Activated naive CD8-positive, alpha-beta T cell treated with anti-CD3 and anti-CD28 coated beads, Interleukin-2, amount 50 U/mL, for 16 hours (primary cell): ENCODE measurements around the gene ARHGAP18.
A peak's percentile ranks its signal among the peaks of the same experiment; 100 is the strongest.

Source experiments
- DNase-seq: peaks from one replicate; pipeline ENCODE4 v3.0.0-alpha.2; 2020; ENCODE audit warnings: low read depth, low spot score

ARHGAP18 gene

GRCh38 chr6:129709769-129710449 lies at the start of gene ARHGAP18:
Gene ARHGAP18 (minus strand): TSS chr6:129710177. CDS start chr6:129710136, 41 bp downstream.
- peak; percentile 32 for DNase-seq

GRCh38 chr6:129755787-129756186 lies 45.8 kb upstream of the ARHGAP18 start:
- no peak for DNase-seq

- DNase-seq = no peak
These were observed 44.8 kb upstream of the ARHGAP18 start for GRCh38 chr6:129754750-129755149.

GRCh38 chr6:129753422-129753821 lies 43.4 kb upstream of the ARHGAP18 start:
- no peak for DNase-seq

- no peak for DNase-seq
These were observed 41.4 kb upstream of the ARHGAP18 start for GRCh38 chr6:129751384-129751783.

- DNase-seq = no peak
These were observed 40.4 kb upstream of the ARHGAP18 start for GRCh38 chr6:129750360-129750759.

GRCh38 chr6:129749749-129750120 lies 39.8 kb upstream of the ARHGAP18 start:
- no peak for DNase-seq

- DNase-seq = no peak
These were observed 39.1 kb upstream of the ARHGAP18 start for GRCh38 chr6:129748901-129749748.

- peak; percentile 14 for DNase-seq
These were observed 38.4 kb upstream of the ARHGAP18 start for GRCh38 chr6:129748212-129748900.

- no peak for DNase-seq
These were observed 37.7 kb upstream of the ARHGAP18 start for GRCh38 chr6:129747588-129748112.

- DNase-seq = no peak
These were observed 34.9 kb upstream of the ARHGAP18 start for GRCh38 chr6:129744880-129745237.

GRCh38 chr6:129744201-129744879 lies 34.4 kb upstream of the ARHGAP18 start:
- no peak for DNase-seq

GRCh38 chr6:129740013-129740412 lies 30.0 kb upstream of the ARHGAP18 start:
- DNase-seq = no peak

GRCh38 chr6:129736105-129736504 lies 26.1 kb upstream of the ARHGAP18 start:
- no peak for DNase-seq

GRCh38 chr6:129733290-129733689 lies 23.3 kb upstream of the ARHGAP18 start:
- no peak for DNase-seq

GRCh38 chr6:129732542-129732941 lies 22.6 kb upstream of the ARHGAP18 start:
- DNase-seq = no peak

- no peak for DNase-seq
These were observed 22.1 kb upstream of the ARHGAP18 start for GRCh38 chr6:129732034-129732433.

- DNase-seq = no peak
These were observed 21.5 kb upstream of the ARHGAP18 start for GRCh38 chr6:129731428-129731827.

- no peak for DNase-seq
These were observed 20.6 kb upstream of the ARHGAP18 start for GRCh38 chr6:129730477-129731165.

GRCh38 chr6:129726650-129727049 lies 16.7 kb upstream of the ARHGAP18 start:
- DNase-seq = no peak

GRCh38 chr6:129725341-129725740 lies 15.4 kb upstream of the ARHGAP18 start:
- no peak for DNase-seq
